ENCODE measurements around the gene ESYT1.

The ESYT1 gene

GRCh38 chr12:56189099-56189917 lies 61.2 kb downstream of the ESYT1 start, which contains the start of gene SMARCC2:
Gene SMARCC2, minus strand, starts transcription at chr12:56189483. Its CDS starts 22 bp downstream, at chr12:56189461.
- peak; percentile 76 for DNase-seq

- peak; percentile 48 for DNase-seq
Measured at GRCh38 chr12:56189918-56190694, 62.0 kb downstream of the ESYT1 start.

- no peak for DNase-seq
Measured at GRCh38 chr12:56190695-56191155, 62.7 kb downstream of the ESYT1 start.

- DNase-seq, result no peak
Measured at GRCh38 chr12:56192582-56192981, 64.5 kb downstream of the ESYT1 start.

GRCh38 chr12:56193025-56193578 lies 65.0 kb downstream of the ESYT1 start:
- peak; percentile 71 for DNase-seq

Data from effector CD4-positive, alpha-beta T cell (primary cell).